Measurements from ENCODE around the gene CLIP2. TPM values are rescaled to one million over a fixed set of nuclear protein-coding genes. Genes with fewer than 3 reads are reported as not detected.

Gene CLIP2
- total RNA-seq, 1 experiment from 2014 or later: 21.6 TPM

- no CpG with 5 or more reads among the region's 10 CpGs for WGBS (ENCODE audit: extremely low coverage, insufficient read length, low lambda C conversion rate)
These were observed 60.4 kb downstream of the CLIP2 start for GRCh38 chr7:74349621-74350020.

More at GRCh38 chr7:74349621-74350020, 60.4 kb downstream of the CLIP2 start:
- no peak overlapping the region for H3K4me2 ChIP-seq (ENCODE audit: insufficient read depth, insufficient read length, low read length)
- DNase-seq: no peak
- no peak overlapping the region for H4K5ac ChIP-seq (ENCODE audit: insufficient read length, low read depth, low read length)
- no peak overlapping the region for H2AK5ac ChIP-seq (ENCODE audit: insufficient read length, low read length)
- Mint-ChIP-seq H3K4me1 (no peaks in the 10 kb centered on the region), H3K27me3 (ENCODE audit: low read depth) (no peaks in the 10 kb centered on the region), H3K4me3 (no peak overlapping the region), H3K36me3 (ENCODE audit: insufficient read depth in 1 of 3, low read depth in 3 of 3) (peaks cover 9 to 15% (median 9%) of the 10 kb centered on the region in 3 experiments), H3K9me3 (no peaks in the 10 kb centered on the region), H3K27ac (peak overlapping the region in 1 of 3 experiments; percentile 67; a peak in 1 of 7 replicates)
- no peak overlapping the region for H2AFZ ChIP-seq (ENCODE audit: low read length)
- H3K56ac ChIP-seq (ENCODE audit: insufficient read length, low read depth, low read length): no peak overlapping the region
- H4K8ac ChIP-seq (replicated peaks; ENCODE audit: insufficient read length, low read depth, low read length): no peak overlapping the region
- no peaks in the 10 kb centered on the region for H3K23me2 ChIP-seq (ENCODE audit: insufficient read length, low read depth, low read length, poor library complexity, severe bottlenecking)
- H2BK15ac ChIP-seq (ENCODE audit: low read depth, low read length): no peak overlapping the region
- H3K18ac ChIP-seq (ENCODE audit: insufficient read length, low read depth, low read length): no peak overlapping the region
- H2BK120ac ChIP-seq (ENCODE audit: low read depth, low read length, poor library complexity, severe bottlenecking): no peak overlapping the region
- no peaks in the 10 kb centered on the region for H3K27me3 ChIP-seq (ENCODE audit: insufficient read depth, low read length)
- no peak overlapping the region for H3T11ph ChIP-seq (ENCODE audit: low read length)
- no peak overlapping the region for H3K14ac ChIP-seq (ENCODE audit: insufficient read depth, low read length)
- no peaks in the 10 kb centered on the region for H4K20me1 ChIP-seq (ENCODE audit: control insufficient read depth, insufficient read depth, insufficient read length)
- H3K9ac ChIP-seq (ENCODE audit: extremely low read depth, insufficient read length, low read length): no peak overlapping the region
- no peak overlapping the region for H2BK5ac ChIP-seq (ENCODE audit: insufficient read length, low read length)
- no peak overlapping the region for H2BK12ac ChIP-seq (ENCODE audit: insufficient read length, low read depth, low read length)
- H3K4me1 ChIP-seq (ENCODE audit: insufficient read depth, low read length): no peaks in the 10 kb centered on the region
- H3K9me3 ChIP-seq (ENCODE audit: control insufficient read depth, low read depth, low read length): no peaks in the 10 kb centered on the region
- H3K23ac ChIP-seq (ENCODE audit: insufficient read length, low read depth, low read length): no peak overlapping the region
- H2BK20ac ChIP-seq (ENCODE audit: low read depth, low read length, poor library complexity, severe bottlenecking): no peak overlapping the region
- no peaks in the 10 kb centered on the region for H3K79me2 ChIP-seq (ENCODE audit: insufficient read depth, low read length)
- no peak overlapping the region for H3K4ac ChIP-seq (ENCODE audit: low read depth, low read length)
- TF ChIP-seq CTCF (conservative IDR thresholded peaks at IDR 0.05): no peak
- no peaks in the 10 kb centered on the region for H3K79me1 ChIP-seq (ENCODE audit: insufficient read depth, low read depth, low read length, poor library complexity, severe bottlenecking)
- H4K91ac ChIP-seq (ENCODE audit: insufficient read length, low read depth, low read length): no peak overlapping the region
- H3K27ac ChIP-seq (ENCODE audit: insufficient read length, low read depth, low read length): no peak overlapping the region

All from H9 (cell line).